PC-3 (cell line): ENCODE measurements around the gene STEAP1B. TPM values are rescaled to one million over a fixed set of nuclear protein-coding genes. Genes with fewer than 3 reads are reported as not detected.

Source experiments
- ATAC-seq: fragments of 200-7000 bp; cut with Tn5 transposase; 2 replicates; pipeline ENCODE4 v1.9.1; 2020; ENCODE audit warnings: mild to moderate bottlenecking, moderate library complexity
- BruUV-seq: library from RNA; stranded (reverse); fragments of 400-500 nt; replicated peaks from 2 replicates; lab custom pipeline; 2021; lab: Mats Ljungman, UMichigan
- CTCF ChIA-PET: fragments of 300-600 bp; sonication (Branson Sonifier 250); formaldehyde crosslinking; loops from one replicate; lab custom pipeline; 2022; ENCODE audit warnings: antibody characterized with exemption; lab: Charles Lee
- POLR2A ChIA-PET: fragments of 300-600 bp; sonication (Branson Sonifier 250); formaldehyde crosslinking; loops from one replicate; lab custom pipeline; 2022; ENCODE audit warnings: antibody characterized with exemption; ENCODE audit not compliant: unreplicated experiment; lab: Charles Lee
- DNase-seq: peaks from one replicate; pipeline ENCODE4 v3.0.0-alpha.2; 2015
- H2AFZ ChIP-seq: fragments of 300-600 bp; sonication (generic); 2 replicates; pipeline ENCODE4 v1.6.0; 2016; ENCODE audit warnings: antibody characterized with exemption, low read length
- H3F3A ChIP-seq: fragments of 300-600 bp; sonication (generic); one replicate; pipeline ENCODE4 v1.6.0; 2017; ENCODE audit warnings: antibody characterized with exemption, low read length, control low read depth, mild to moderate bottlenecking; ENCODE audit not compliant: unreplicated experiment
- H3K27ac ChIP-seq: fragments of 300-600 bp; sonication (generic); 2 replicates; pipeline ENCODE4 v1.5.1; 2016; ENCODE audit warnings: mild to moderate bottlenecking, low read length
- H3K27me3 ChIP-seq: fragments of 300-600 bp; sonication (generic); 2 replicates; pipeline ENCODE4 v1.6.1; 2016; ENCODE audit warnings: low read length, mixed read lengths
- H3K36me3 ChIP-seq: fragments of 300-600 bp; sonication (generic); 2 replicates; pipeline ENCODE4 v1.6.1; 2016; ENCODE audit warnings: low read depth, mixed run types, low read length, mixed read lengths
- H3K4me1 ChIP-seq: fragments of 300-600 bp; sonication (generic); 2 replicates; pipeline ENCODE4 v1.5.1; 2016; ENCODE audit warnings: low read length; ENCODE audit not compliant: insufficient read depth
- H3K4me2 ChIP-seq: fragments of 300-600 bp; sonication (generic); 2 replicates; pipeline ENCODE4 v1.6.0; 2016; ENCODE audit warnings: low read length
- H3K4me3 ChIP-seq: fragments of 300-600 bp; sonication (generic); 2 replicates; pipeline ENCODE4 v1.5.1; 2016; ENCODE audit warnings: mild to moderate bottlenecking, low read length, mixed read lengths
- H3K79me2 ChIP-seq: fragments of 300-600 bp; sonication (generic); 2 replicates; pipeline ENCODE4 v1.6.1; 2017; ENCODE audit warnings: low read length, mixed read lengths
- H3K9ac ChIP-seq: fragments of 300-600 bp; sonication (generic); 2 replicates; pipeline ENCODE4 v1.6.0; 2016; ENCODE audit warnings: mild to moderate bottlenecking, low read length
- H3K9me2 ChIP-seq: fragments of 300-600 bp; sonication (generic); replicated peaks from 2 replicates; pipeline ENCODE4 v1.6.1; 2016; ENCODE audit warnings: mixed run types, low read length, mixed read lengths
- H3K9me3 ChIP-seq: fragments of 300-600 bp; sonication (generic); 2 replicates; pipeline ENCODE4 v1.6.1; 2016; ENCODE audit warnings: low read length, mixed read lengths
- H4K20me1 ChIP-seq: fragments of 300-600 bp; sonication (generic); 2 replicates; pipeline ENCODE4 v1.6.1; 2016; ENCODE audit warnings: low read length, mixed read lengths
- CTCF ChIP-seq: fragments of 300-600 bp; sonication (generic); conservative IDR thresholded peaks from 2 replicates; pipeline ENCODE4 v1.5.1; 2017; ENCODE audit warnings: antibody characterized with exemption, low read depth, mild to moderate bottlenecking, low read length
- EZH2 ChIP-seq: fragments of 300-600 bp; sonication (generic); IDR thresholded peaks from one replicate; pipeline ENCODE4 v1.6.1; 2017; ENCODE audit warnings: antibody characterized with exemption, mild to moderate bottlenecking, low read length; ENCODE audit not compliant: unreplicated experiment
- EZH2phosphoT487 ChIP-seq: fragments of 300-600 bp; sonication (generic); IDR thresholded peaks from 2 replicates; pipeline ENCODE4 v1.6.1; 2018; ENCODE audit warnings: mild to moderate bottlenecking, antibody characterized with exemption, low read length, borderline replicate concordance
- intact Hi-C: fragments of 100-400 bp; cut with micrococcal nuclease; formaldehyde crosslinking; loops from 2 replicates; pipeline ENCODE4 v1.9.0; 2023
- total RNA-seq: library from RNA; depleted of rRNA; stranded (reverse); fragments of >200 nt; gene quantifications from 2 replicates; pipeline ENCODE4 v1.2.3, GENCODE V29; 2014

STEAP1B gene
- total RNA-seq, 1 experiment from 2014 or later: 0.47 TPM

DNA sequence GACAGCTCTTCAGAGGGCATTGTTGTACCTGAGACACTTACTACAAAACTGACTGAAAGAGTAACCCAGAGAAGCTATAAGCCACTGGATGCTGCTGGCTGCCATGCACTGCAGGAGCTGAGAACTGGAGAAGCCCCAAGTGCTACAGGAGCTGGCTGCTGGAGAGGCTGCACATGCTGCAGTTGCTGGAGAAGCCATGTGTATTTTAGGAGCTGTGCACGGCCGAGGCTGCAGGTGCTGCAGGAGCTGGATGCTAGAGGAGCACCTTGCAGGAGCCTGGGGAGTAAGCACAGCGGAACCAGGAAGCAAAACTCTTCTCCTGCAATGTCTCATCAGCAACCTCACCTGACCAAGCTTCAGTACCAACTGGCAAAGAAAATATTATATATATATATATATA, 45.5 kb downstream of the STEAP1B start:
- CTCF ChIA-PET: interaction anchor here (0.5 kb wide), 1 partner anchor 157 kb away, joined by 6 read pairs; no protein-coding TSS in a partner anchor
- Histone ChIP-seq H3K79me2 (no peaks in the 10 kb centered on the region), H3K27ac (no peak overlapping the region), H3K4me2 (no peak overlapping the region), H3K36me3 (no peaks in the 10 kb centered on the region), H3K9me3 (no peaks in the 10 kb centered on the region), H3K9ac (no peak overlapping the region), H2AFZ (no peak overlapping the region), H4K20me1 (no peaks in the 10 kb centered on the region), H3K9me2 (no peaks in the 10 kb centered on the region), H3K27me3 (no peaks in the 10 kb centered on the region), H3K4me1 (peaks cover 7% of the 10 kb centered on the region; the same call in 1 of the 2 replicates), H3F3A (no peaks in the 10 kb centered on the region), H3K4me3 (no peak overlapping the region)
- no TSS peak for BruUV-seq
- intact Hi-C loops: loop anchor here (5.0 kb wide), 1 partner anchor 217 kb away; no protein-coding TSS in a partner anchor
- DNase-seq (no peak), ATAC-seq (no peak)
- TF ChIP-seq EZH2phosphoT487 (no peak), CTCF (no peak), EZH2 (no peak)
- POLR2A ChIA-PET: no interaction called here

- Histone ChIP-seq H3K9ac (no peak overlapping the region), H3K4me2 (peak overlapping the region; percentile 86), H3K9me2 (no peaks in the 10 kb centered on the region), H3K9me3 (no peaks in the 10 kb centered on the region), H4K20me1 (no peaks in the 10 kb centered on the region), H3K36me3 (no peaks in the 10 kb centered on the region), H3K27me3 (no peaks in the 10 kb centered on the region), H3K27ac (no peak overlapping the region), H3K4me1 (peaks cover 7% of the 10 kb centered on the region; the same call in 1 of the 2 replicates), H3F3A (no peaks in the 10 kb centered on the region), H3K79me2 (no peaks in the 10 kb centered on the region), H2AFZ (peak overlapping the region; percentile 85), H3K4me3 (0 out of 2 replicates have a peak overlapping the region, but pooled peaks have one; percentile 62)
- no peak for ATAC-seq
- intact Hi-C loops: loop anchor here (1.0 to 5.0 kb wide), 3 partner anchors 36 to 216 kb away; no protein-coding TSS in a partner anchor
- CTCF ChIA-PET: interaction anchor here (0.6 kb wide), 1 partner anchor 10 kb away, joined by 3 read pairs; no protein-coding TSS in a partner anchor
- no peak for TF ChIP-seq EZH2phosphoT487
- TF ChIP-seq CTCF: no peak
- no peak for TF ChIP-seq EZH2
- no TSS peak for BruUV-seq
- DNase-seq: no peak
- POLR2A ChIA-PET: interaction anchor here (0.5 to 0.6 kb wide), 2 partner anchors 237 to 342 kb away, joined by 3 to 7 read pairs; no protein-coding TSS in a partner anchor
These were observed 46.9 kb downstream of the STEAP1B start for GRCh38 chr7:22452960-22453558.
